Stimulated activated memory B cell treated with anti-CD40 and anti-IgM and Interleukin-4, amounts not matched to agents 10 μg/mL and 1 μg/mL and 100 μg/mL, for 72 hours (primary cell): ENCODE data around the gene CIB4.
"Not testable (repeated sequence)": the region's sequence is repeated elsewhere in the genome, so short reads cannot be mapped to it uniquely, and the experiment has no call there.

ENCODE experiments used
- ATAC-seq: fragments of 150-1000 bp; cut with Tn5 transposase; 2 replicates; pipeline ENCODE4 v1.10.0; 2021
- H3K27ac Mint-ChIP-seq: one replicate; pipeline ENCODE4 v1.8.0; 2022; ENCODE audit warnings: mild to moderate bottlenecking, mixed read lengths
- H3K27me3 Mint-ChIP-seq: one replicate; pipeline ENCODE4 v1.8.0; 2022; ENCODE audit warnings: mixed read lengths
- H3K36me3 Mint-ChIP-seq: one replicate; pipeline ENCODE4 v1.8.0; 2022; ENCODE audit warnings: mixed read lengths
- H3K4me1 Mint-ChIP-seq: one replicate; pipeline ENCODE4 v1.8.0; 2022; ENCODE audit warnings: mixed read lengths
- H3K4me3 Mint-ChIP-seq: one replicate; pipeline ENCODE4 v1.8.0; 2022; ENCODE audit warnings: mild to moderate bottlenecking, moderate library complexity, mixed read lengths
- H3K9me3 Mint-ChIP-seq: one replicate; pipeline ENCODE4 v1.8.0; 2022; ENCODE audit warnings: mixed read lengths

Gene CIB4

DNA sequence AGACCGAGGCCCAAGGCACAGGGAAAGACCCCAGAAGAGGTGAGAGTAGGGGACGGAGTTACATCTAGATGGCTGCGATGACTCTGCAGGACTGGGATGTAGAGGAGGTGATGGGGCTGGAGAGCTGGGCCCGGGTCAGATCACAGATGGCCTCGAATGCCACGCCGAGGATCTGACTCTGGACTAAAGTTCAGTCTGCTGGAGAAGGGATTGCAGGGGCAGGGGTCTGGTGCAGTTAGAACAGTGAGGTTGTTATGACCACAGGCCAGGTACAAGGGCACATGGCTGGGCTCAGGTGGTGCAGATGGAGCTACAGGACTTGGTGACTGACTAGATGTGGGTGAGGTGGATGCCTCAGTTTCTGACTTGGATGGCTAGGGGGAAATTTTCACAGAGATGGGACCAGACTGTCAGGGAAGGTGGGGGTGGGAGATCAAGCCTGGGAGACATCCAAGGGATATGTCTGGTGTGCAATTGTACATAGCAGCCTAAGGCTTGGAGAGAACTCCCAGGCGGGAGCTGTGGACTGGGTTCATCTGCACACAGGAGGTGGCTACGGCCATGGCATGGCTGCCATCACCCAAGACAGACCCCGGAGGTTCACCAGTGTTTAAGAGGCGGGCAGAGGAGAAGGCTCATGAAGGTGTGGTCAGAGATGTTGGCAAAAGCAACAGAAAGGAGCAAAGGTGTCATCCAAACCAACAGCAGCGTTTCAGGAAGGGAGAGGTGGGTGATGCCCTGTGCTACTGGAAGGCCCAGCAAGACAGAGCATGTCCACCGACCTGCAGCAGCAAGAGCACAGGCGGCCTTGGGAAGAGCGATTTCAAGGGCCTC is 66.9 kb downstream of the CIB4 start:
- ATAC-seq: no peak
- Mint-ChIP-seq H3K4me3 (no peak overlapping the region), H3K36me3 (no peaks in the 10 kb centered on the region), H3K27ac (no peak overlapping the region), H3K4me1 (no peaks in the 10 kb centered on the region), H3K9me3 (no peaks in the 10 kb centered on the region), H3K27me3 (peaks cover 76% of the 10 kb centered on the region)

DNA sequence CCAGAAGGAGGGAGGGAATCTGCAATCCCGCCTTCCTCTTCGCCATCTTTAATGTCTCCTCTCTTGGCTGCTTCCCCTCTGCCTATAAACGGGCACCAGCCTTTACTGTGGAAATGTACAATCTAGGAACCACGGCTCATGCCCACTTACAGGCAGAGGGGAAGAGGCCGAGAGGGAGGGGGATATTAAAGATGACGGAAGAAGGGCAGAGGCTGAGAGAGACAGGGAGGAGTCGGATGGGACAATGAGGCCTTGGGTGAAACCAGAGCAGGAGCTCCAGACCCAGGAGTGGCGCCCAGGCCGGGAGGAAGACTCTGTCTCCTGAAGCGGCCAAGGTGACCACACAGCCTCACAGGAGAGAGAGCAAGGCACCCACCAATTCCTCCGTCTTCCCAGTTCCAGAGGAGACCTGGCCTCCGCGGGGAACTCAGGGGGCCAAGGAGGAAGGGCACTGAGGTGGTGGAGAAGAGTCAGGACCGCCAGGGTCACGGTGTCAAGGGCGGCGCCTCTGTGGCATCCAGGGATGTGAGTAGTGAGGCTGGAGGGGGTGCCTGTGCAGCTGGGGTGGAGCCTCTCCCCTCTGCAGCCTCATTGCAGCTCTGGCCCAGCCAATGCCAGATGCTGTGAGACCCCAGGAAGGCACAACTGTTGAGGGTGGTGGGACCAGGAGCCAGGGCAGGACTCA is 67.8 kb downstream of the CIB4 start:
- Mint-ChIP-seq H3K9me3 (no peaks in the 10 kb centered on the region), H3K27ac (no peak overlapping the region), H3K4me1 (no peaks in the 10 kb centered on the region), H3K36me3 (no peaks in the 10 kb centered on the region), H3K4me3 (no peak overlapping the region), H3K27me3 (peaks cover 75% of the 10 kb centered on the region)
- no peak for ATAC-seq

GRCh38 chr2:26572591-26572990 is 68.6 kb downstream of the CIB4 start:
- H3K27ac Mint-ChIP-seq: no peak overlapping the region
- H3K9me3 Mint-ChIP-seq: no peaks in the 10 kb centered on the region
- H3K4me3 Mint-ChIP-seq: no peak overlapping the region
- H3K4me1 Mint-ChIP-seq: no peaks in the 10 kb centered on the region
- peaks cover 70% of the 10 kb centered on the region for H3K27me3 Mint-ChIP-seq
- H3K36me3 Mint-ChIP-seq: no peaks in the 10 kb centered on the region
- ATAC-seq: no peak

DNA sequence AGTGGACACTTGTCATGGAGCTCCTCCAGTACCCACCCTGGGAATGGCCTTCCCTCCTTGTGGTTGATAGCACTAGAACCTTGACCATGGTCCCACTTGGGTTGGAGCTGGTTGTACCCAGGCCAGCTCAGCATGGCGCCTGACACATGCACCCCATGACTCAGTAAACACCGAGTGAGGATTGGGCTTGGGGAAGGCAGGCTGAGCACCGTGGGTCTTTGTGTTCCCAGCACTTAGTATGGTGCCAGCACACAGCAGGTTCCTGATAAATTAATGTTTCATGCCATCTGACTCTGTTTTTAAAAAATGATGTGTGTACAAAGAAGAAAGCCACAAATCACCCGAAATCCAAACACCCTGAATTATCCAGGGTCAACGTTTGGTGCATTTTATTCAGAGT is 69.8 kb downstream of the CIB4 start:
- no peaks in the 10 kb centered on the region for H3K9me3 Mint-ChIP-seq
- no peak overlapping the region for H3K27ac Mint-ChIP-seq
- H3K4me1 Mint-ChIP-seq: no peaks in the 10 kb centered on the region
- no peaks in the 10 kb centered on the region for H3K36me3 Mint-ChIP-seq
- H3K4me3 Mint-ChIP-seq: no peak overlapping the region
- no peak for ATAC-seq
- H3K27me3 Mint-ChIP-seq: peaks cover 57% of the 10 kb centered on the region

DNA sequence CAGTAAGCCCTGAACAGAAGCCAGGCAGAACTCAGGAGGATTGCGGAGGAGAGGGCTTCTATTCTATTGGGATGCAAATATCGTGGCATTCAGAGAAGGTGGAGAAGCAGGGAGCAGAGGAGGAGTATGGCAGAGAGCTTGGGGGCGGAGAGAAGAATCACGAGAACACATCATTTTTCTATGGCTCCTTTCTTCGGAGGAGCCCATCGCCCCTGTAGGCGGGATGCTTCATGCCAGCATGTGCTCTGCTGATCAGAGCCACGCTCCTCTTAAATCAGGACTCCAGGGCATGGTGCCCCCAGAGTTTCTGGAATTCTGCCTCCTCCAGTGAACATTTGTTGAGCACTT is 71.1 kb downstream of the CIB4 start:
- Mint-ChIP-seq H3K27me3 (peaks cover 59% of the 10 kb centered on the region), H3K27ac (no peak overlapping the region), H3K4me1 (no peaks in the 10 kb centered on the region), H3K36me3 (no peaks in the 10 kb centered on the region), H3K9me3 (no peaks in the 10 kb centered on the region), H3K4me3 (no peak overlapping the region)
- ATAC-seq: no peak

GRCh38 chr2:26569216-26570082 is 71.7 kb downstream of the CIB4 start:
- H3K27me3 Mint-ChIP-seq: peaks cover 59% of the 10 kb centered on the region

DNA sequence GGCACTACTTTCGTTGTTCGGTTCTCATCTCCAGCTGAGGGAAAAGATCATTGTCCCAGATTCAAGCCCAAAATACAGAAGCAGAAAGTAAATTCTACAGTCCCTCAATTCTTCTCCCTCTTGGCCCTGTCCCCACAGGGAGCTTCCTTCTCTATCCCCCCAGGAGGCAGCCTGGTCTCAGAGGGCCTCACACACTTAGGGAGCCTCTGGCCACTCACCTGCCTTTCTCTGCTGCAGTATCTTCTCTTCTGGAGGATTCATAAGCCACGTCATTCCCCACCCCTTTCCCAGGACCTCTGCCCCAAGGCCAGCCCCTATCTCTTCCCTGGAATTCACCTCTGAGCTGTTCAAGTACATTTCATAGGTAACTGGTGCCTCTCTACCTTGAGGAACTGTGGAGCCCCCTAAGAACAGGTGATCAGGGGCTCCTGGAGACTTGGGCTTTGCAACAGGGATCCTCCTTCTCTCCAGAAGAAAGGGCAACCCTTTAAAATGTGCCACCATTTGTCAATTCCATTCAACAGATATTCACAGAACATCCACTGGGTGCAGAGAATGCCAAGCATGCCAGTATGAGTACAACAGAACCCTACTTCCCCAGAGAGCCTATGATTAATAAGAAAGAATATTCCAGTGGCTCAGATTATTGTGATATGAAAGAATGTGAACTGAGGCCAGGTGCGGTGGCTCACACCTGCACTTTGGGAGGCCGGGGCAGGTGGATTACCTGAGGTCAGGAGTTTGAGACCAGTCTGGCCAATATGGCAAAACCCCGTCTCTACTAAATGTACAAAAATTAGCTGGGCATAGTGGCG is 72.9 kb downstream of the CIB4 start:
- Mint-ChIP-seq H3K4me1 (no peaks in the 10 kb centered on the region), H3K9me3 (no peaks in the 10 kb centered on the region), H3K4me3 (no peak overlapping the region), H3K27me3 (peaks cover 58% of the 10 kb centered on the region), H3K36me3 (no peaks in the 10 kb centered on the region), H3K27ac (no peak overlapping the region)
- ATAC-seq: no peak

More at GRCh38 chr2:26569216-26570082, 71.7 kb downstream of the CIB4 start:
- H3K4me3 Mint-ChIP-seq: no peak overlapping the region
- H3K9me3 Mint-ChIP-seq: no peaks in the 10 kb centered on the region
- H3K27ac Mint-ChIP-seq: no peak overlapping the region
- no peaks in the 10 kb centered on the region for H3K36me3 Mint-ChIP-seq
- H3K4me1 Mint-ChIP-seq: no peaks in the 10 kb centered on the region
- no peak for ATAC-seq

GRCh38 chr2:26567534-26567933 is 73.6 kb downstream of the CIB4 start:
- Mint-ChIP-seq H3K27ac (no peak overlapping the region), H3K4me1 (peaks cover 7% of the 10 kb centered on the region), H3K4me3 (no peak overlapping the region), H3K36me3 (no peaks in the 10 kb centered on the region), H3K9me3 (no peaks in the 10 kb centered on the region), H3K27me3 (peaks cover 61% of the 10 kb centered on the region)
- no peak for ATAC-seq

DNA sequence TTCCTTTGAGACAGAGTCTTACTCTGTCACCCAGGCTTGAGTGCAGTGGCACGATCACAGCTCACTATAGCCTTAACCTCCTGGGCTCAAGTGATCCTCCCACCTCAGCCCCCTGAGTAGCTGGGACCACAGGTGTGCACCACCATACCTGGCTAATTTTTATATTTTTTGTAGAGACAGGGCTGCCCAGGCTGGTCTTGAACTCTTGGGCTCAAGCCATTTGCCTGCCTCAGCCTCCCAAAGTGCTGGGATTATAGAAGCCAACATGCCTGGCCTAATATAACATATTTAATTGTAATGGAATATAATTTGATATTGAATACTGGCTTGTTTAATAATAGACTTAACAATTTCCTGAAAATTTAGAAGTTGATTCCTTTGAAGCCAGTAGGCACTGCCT is 74.4 kb downstream of the CIB4 start:
- H3K9me3 Mint-ChIP-seq, ATAC-seq, H3K27ac Mint-ChIP-seq, H3K36me3 Mint-ChIP-seq, H3K4me3 Mint-ChIP-seq: not testable (repeated sequence)
- H3K4me1 Mint-ChIP-seq: peaks cover 15% of the 10 kb centered on the region
- peaks cover 69% of the 10 kb centered on the region for H3K27me3 Mint-ChIP-seq

DNA sequence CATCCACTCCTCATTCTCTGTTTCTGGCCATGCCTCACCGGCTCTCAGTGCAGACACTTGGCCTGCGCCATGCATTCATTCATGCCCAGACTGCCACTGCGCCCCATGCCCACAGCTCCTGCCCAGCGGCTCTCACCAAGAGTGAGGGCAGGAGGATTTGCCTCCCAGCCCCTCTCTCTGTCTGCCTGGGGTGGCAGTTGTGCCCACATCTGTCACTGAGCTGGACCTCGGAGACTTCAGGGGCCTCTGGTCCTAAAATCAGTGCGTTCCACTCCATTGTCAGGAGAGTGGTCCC is 75.1 kb downstream of the CIB4 start:
- peaks cover 15% of the 10 kb centered on the region for H3K4me1 Mint-ChIP-seq
- no peak overlapping the region for H3K4me3 Mint-ChIP-seq
- H3K9me3 Mint-ChIP-seq: no peaks in the 10 kb centered on the region

DNA sequence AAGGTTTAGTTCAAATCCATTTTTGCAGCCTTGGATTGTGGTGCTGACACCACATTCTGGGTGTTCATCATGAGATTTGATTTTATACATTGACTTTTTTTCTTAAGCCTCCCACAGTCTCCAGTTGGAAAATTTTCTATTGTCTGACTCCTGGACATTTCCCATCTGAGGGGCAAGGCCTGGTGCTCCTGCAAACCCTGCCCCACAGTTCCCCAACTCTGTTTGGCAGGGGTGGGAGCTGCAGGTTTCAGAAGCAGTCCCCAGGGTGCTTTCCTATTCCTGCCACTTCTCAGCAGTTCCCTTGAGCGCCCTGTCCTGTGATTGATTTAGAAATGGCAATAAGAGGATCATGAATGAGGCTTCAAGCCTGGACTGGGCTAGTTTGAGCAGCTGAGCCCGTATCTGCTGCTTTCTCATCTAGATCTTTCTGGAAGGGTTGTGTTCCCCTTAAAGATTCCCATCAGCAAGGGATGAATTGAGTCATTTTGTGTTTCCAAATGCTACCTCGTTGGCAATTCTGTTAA is 77.0 kb downstream of the CIB4 start:
- Mint-ChIP-seq H3K27ac (no peak overlapping the region), H3K36me3 (no peaks in the 10 kb centered on the region), H3K4me1 (peaks cover 15% of the 10 kb centered on the region), H3K27me3 (peaks cover 76% of the 10 kb centered on the region), H3K4me3 (no peak overlapping the region), H3K9me3 (no peaks in the 10 kb centered on the region)
- ATAC-seq: no peak

More for the DNA sequence above, 75.1 kb downstream of the CIB4 start:
- no peak overlapping the region for H3K27ac Mint-ChIP-seq
- H3K27me3 Mint-ChIP-seq: peaks cover 76% of the 10 kb centered on the region
- H3K36me3 Mint-ChIP-seq: no peaks in the 10 kb centered on the region
- ATAC-seq: no peak

GRCh38 chr2:26563686-26564085 is 77.5 kb downstream of the CIB4 start:
- no peaks in the 10 kb centered on the region for H3K9me3 Mint-ChIP-seq
- no peaks in the 10 kb centered on the region for H3K36me3 Mint-ChIP-seq
- H3K27me3 Mint-ChIP-seq: peaks cover 76% of the 10 kb centered on the region
- ATAC-seq: no peak
- no peak overlapping the region for H3K4me3 Mint-ChIP-seq
- peaks cover 15% of the 10 kb centered on the region for H3K4me1 Mint-ChIP-seq
- H3K27ac Mint-ChIP-seq: no peak overlapping the region

- Mint-ChIP-seq H3K4me1 (peaks cover 15% of the 10 kb centered on the region), H3K4me3 (no peak overlapping the region), H3K36me3 (no peaks in the 10 kb centered on the region), H3K9me3 (no peaks in the 10 kb centered on the region), H3K27me3 (peaks cover 80% of the 10 kb centered on the region), H3K27ac (no peak overlapping the region)
- ATAC-seq: no peak
Measured at GRCh38 chr2:26562811-26563645, 78.1 kb downstream of the CIB4 start.
